Measurements from ENCODE around the gene ATG7.
A peak's percentile ranks its signal among the peaks of the same experiment; 100 is the strongest.
"Not testable (repeated sequence)": the region's sequence is repeated elsewhere in the genome, so short reads cannot be mapped to it uniquely, and the experiment has no call there.

ATG7 gene

DNA sequence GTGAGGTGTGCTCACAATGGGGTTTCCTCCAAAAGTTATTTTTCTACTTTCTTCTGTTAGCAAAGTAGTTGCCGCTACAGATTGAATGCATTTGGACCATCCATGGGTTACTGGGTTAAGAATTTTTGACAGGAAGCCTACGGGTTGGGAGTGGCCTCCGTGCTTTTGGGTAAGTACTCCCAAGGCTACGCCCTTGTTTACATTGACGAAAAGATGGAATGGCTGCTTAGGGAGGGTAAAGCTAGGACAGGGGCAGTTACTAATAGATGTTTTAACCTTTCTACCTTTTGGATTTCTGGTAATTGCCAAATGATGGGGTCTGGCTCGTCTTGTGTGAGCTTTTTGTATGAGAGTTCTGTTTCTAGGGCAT, 20.4 kb upstream of the ATG7 start:
- DNase-seq: no peak

DNA sequence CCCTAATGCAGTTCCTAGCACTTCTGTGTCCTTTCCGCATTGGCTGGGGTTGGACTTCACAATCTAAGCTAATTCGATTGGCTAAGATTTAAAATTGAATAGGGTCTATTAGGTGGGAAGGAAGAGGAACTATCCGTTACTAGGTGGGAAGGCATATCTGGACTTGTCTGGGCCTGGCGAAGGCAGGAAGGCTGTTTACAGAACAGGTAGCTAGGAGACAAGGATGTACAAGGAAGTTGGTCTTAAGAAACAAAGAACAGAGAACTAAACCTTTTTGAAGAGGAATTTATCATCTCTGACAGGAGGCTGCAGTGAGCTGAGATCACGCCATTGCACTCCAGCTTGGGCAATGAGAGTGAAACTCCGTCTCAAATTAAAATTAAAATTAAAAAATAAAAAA, 17.3 kb upstream of the ATG7 start:
- no peak for DNase-seq

GRCh38 chr3:11255537-11255936, 16.7 kb upstream of the ATG7 start:
- not testable (repeated sequence) for DNase-seq

GRCh38 chr3:11258958-11259357, 13.2 kb upstream of the ATG7 start:
- DNase-seq: no peak

GRCh38 chr3:11260460-11260859, 11.7 kb upstream of the ATG7 start:
- DNase-seq: no peak

DNA sequence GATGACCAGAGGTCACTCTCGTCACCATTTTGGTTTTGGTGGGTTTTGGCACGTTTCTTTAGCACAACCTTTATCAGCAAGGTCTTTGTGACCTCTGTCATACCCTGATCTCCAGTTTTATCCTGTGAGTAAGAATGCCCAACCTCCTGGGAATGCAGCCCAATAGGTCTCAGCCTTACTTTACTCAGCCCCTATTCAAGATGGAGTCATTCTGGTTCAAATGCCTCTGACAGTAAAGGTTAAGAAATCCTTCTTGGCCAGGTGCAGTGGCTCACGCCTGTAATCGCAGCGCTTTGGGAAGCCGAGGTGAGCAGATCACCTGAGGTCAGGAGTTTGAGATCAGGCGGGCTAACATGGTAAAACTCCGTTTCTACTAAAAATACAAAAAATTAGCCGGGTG, 3.2 kb upstream of the ATG7 start:
- no peak for DNase-seq

DNA sequence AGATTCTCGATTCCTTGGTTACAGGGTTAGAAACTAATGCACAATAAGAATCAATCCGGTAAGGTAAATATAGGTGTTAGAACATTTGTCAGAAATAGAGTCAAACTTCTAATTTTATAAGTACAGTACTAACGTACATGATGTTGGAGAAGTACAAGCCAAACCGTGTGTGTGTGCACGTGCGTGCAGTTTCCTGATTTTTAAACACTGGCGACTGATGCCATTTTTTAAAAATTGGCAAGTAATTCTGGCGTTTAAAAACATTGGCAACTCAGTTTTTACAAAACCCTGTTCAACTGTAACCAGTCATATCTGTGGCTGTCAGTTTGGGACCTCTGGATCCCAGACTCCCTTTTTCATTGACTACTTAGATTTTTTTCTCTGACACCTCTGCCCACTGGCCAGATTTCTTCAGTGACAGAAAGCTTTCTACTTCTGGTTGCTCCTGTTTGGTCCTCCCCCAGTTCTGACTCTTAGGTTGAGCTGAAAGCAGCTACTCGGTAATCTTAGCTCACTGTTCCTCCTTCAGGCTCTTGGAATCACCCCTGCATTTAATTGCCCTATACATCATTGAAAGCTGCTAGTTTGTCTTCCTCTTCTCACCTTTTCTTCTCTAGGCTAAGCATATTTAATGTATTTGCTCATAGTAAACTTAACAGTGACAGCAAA, 843 bp downstream of the ATG7 start:
- no peak for DNase-seq

GRCh38 chr3:11273891-11274291, 1.7 kb downstream of the ATG7 start:
- DNase-seq: peak in 1 of 2 donors; percentile 12

DNA sequence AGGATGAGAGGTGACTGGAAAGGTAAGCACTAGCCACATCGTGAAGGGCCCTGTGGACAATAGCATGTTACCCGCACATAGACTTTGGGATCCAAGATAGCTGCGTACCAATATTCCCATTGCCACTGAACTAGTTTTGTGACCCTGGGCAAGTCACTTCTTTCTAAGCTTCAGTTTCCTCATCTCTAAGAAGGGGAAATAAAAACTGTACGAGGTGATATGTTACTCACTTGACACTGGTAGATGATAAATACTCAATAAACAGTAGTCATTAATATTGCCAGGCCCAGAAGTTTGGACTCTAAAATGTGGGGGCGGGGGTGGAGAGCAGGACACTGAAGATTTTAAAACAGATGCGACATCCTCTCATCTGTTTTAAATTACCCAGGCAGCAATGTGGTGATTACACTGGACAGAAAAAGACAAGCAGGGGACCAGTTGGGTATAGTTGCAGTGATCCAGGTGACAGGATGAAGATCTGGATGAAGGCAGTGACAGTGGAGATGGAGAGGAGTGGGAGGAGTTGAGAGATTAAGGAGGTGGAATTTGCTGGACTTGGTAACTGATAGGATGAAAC, 2.5 kb downstream of the ATG7 start:
- no peak for DNase-seq

GRCh38 chr3:11275926-11276325, 3.7 kb downstream of the ATG7 start:
- DNase-seq: no peak

DNA sequence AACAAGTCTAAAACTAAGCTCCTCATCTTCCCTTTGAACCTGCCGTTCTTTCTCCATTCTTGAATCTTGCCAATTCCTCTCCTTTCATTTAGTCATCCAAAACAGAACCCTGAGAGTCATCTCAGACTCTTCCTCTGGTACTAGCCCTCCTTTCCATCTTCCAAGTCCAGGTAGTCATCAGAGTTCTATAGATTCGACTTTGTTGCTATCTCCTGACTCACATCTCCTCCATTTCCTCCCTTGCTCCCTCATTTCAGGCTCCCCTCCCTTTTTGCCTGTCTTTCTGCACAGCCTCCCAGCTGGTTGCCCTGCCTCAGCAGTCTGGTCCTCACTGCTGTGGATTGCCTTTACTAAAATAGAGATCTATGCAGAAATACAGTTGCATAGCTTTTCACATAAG, 4.7 kb downstream of the ATG7 start:
- DNase-seq: no peak

GRCh38 chr3:11282250-11283138, 10.3 kb downstream of the ATG7 start:
- peak; percentile 74 to 86 for DNase-seq

- no peak for DNase-seq
Measured at GRCh38 chr3:11283139-11283475, 10.9 kb downstream of the ATG7 start.

GRCh38 chr3:11284011-11284410, 11.8 kb downstream of the ATG7 start:
- DNase-seq: no peak

DNA sequence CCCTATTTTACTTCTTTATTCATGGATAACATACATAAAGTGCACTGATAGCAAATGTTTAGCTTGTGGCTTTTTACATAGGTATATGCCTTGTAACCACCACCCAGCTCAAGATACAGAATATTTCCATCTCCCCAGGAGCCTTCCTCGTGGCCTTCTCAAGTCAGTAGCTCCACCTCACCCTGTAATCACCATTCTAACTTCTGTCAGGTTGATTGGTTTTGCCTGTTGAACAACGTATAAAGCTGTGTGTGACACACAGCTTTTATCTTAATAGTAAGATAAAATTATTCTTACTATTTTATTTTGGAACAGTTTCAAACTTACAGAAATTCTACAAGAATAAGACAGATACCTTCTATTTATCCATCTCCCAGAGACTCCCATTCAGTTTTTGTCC, 13.3 kb downstream of the ATG7 start:
- no peak for DNase-seq

GRCh38 chr3:11287404-11287803, 15.2 kb downstream of the ATG7 start:
- DNase-seq: no peak

- no peak for DNase-seq
Measured at GRCh38 chr3:11288021-11288491, 15.9 kb downstream of the ATG7 start.

- no peak for DNase-seq
Measured at GRCh38 chr3:11288786-11289637, 16.8 kb downstream of the ATG7 start.

- no peak for DNase-seq
Measured at GRCh38 chr3:11289864-11290263, 17.7 kb downstream of the ATG7 start.

DNA sequence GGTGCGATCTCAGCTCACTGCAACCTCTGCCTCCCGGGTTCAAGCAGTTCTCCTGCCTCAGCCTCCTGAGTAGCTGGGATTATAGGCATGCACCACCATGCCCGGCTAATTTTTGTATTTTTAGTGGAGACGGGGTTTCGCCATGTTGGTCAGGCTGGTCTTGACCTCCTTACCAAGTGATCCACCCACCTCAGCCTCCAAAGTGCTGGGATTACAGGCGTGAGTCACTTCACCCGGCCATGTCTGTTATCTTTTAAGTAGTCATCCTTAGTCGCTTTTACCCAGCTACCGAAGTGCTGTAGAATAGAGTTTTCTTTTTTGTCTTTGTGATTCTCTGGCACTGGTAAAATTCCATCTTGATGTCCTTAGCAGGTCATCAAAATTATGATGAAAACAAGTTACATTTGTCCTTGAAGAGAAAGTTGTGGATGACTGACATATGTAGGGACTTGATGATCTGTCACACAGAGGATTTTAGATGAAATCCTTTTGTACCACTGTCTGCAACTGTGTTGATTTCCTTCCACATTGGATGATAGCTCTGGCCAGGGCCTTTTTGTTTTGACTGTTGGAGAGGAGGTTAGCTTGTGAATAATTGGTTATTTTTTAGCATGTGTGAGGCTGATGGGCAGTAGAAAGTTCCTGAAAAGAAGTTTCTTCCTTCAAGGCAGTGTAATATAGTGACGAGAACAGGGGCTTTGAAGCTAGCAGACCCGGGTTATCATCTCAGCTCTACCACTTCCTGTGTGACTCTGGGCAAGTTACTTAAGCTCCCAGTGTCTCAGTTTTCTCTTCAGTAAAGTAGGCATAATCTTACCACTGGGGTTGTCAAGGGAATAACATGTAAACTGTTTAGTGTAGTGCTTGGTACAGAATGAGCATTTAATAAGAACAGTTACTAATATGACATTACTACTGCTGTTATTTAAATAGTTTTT, 18.8 kb downstream of the ATG7 start:
- no peak for DNase-seq

GRCh38 chr3:11291808-11292207, 19.6 kb downstream of the ATG7 start:
- DNase-seq: no peak

DNA sequence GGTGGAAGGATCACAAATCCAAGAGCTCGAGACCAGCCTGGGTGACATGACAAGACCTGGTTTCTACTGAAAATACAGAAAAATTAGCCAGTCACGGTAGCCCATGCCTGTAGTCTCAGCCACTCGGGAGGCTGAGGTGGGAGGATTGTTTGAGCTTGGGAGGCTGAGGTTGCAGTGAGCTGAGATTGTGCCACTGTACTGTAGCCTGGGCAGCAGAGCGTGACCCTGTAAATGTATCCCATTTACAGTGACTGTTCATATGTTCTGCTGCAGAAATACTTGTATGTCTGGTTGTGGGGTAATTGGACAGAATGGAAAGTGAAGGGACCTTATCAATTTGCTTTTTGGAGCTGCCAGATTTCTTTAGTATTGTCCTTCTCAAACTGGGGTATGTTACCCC, 24.9 kb downstream of the ATG7 start:
- DNase-seq: no peak
